Measurements from ENCODE around the gene DIAPH1. TPM values are rescaled to one million over a fixed set of nuclear protein-coding genes. Genes with fewer than 3 reads are reported as not detected.

The DIAPH1 gene
- total RNA-seq, 1 donor from 2014 or later, result 63.5 TPM

GRCh38 chr5:141657937-141658545 is 39.2 kb upstream of the DIAPH1 start:
- H3K4me1 Mint-ChIP-seq (ENCODE audit: low read depth), result no peaks in the 10 kb centered on the region

GRCh38 chr5:141657404-141657803 is 38.6 kb upstream of the DIAPH1 start:
- no peak for DNase-seq (ENCODE audit: low spot score, unreplicated experiment)
- TF ChIP-seq CTCF (IDR thresholded peaks at IDR 0.05; ENCODE audit: unreplicated experiment), result no peak
- H3K36me3 Mint-ChIP-seq (ENCODE audit: insufficient read depth), result no peaks in the 10 kb centered on the region
- H3K4me3 Mint-ChIP-seq (ENCODE audit: low read depth), result no peak overlapping the region
- H3K27me3 Mint-ChIP-seq, result peaks cover 8% of the 10 kb centered on the region
- H3K27ac Mint-ChIP-seq, result no peak overlapping the region
- no peaks in the 10 kb centered on the region for H3K4me1 Mint-ChIP-seq (ENCODE audit: low read depth)
- no peaks in the 10 kb centered on the region for H3K9me3 Mint-ChIP-seq (ENCODE audit: low read depth)

More at GRCh38 chr5:141657937-141658545, 39.2 kb upstream of the DIAPH1 start:
- no peak for TF ChIP-seq CTCF (IDR thresholded peaks at IDR 0.05; ENCODE audit: unreplicated experiment)
- Mint-ChIP-seq H3K9me3 (ENCODE audit: low read depth) (no peaks in the 10 kb centered on the region), H3K36me3 (ENCODE audit: insufficient read depth) (no peaks in the 10 kb centered on the region), H3K4me3 (ENCODE audit: low read depth) (no peak overlapping the region), H3K27ac (no peak overlapping the region), H3K27me3 (peaks cover 2% of the 10 kb centered on the region)
- DNase-seq (ENCODE audit: low spot score, unreplicated experiment), result no peak

GRCh38 chr5:141656396-141656795 is 37.6 kb upstream of the DIAPH1 start:
- Mint-ChIP-seq H3K4me1 (ENCODE audit: low read depth) (no peaks in the 10 kb centered on the region), H3K9me3 (ENCODE audit: low read depth) (no peaks in the 10 kb centered on the region), H3K27ac (no peak overlapping the region), H3K4me3 (ENCODE audit: low read depth) (no peak overlapping the region), H3K36me3 (ENCODE audit: insufficient read depth) (no peaks in the 10 kb centered on the region), H3K27me3 (peaks cover 14% of the 10 kb centered on the region)
- DNase-seq (ENCODE audit: low spot score, unreplicated experiment), result no peak
- no peak for TF ChIP-seq CTCF (IDR thresholded peaks at IDR 0.05; ENCODE audit: unreplicated experiment)

GRCh38 chr5:141655020-141655419 is 36.2 kb upstream of the DIAPH1 start:
- TF ChIP-seq CTCF (IDR thresholded peaks at IDR 0.05; ENCODE audit: unreplicated experiment), result no peak
- H3K4me1 Mint-ChIP-seq (ENCODE audit: low read depth), result peaks cover 2% of the 10 kb centered on the region
- no peak overlapping the region for H3K4me3 Mint-ChIP-seq (ENCODE audit: low read depth)
- no peak overlapping the region for H3K27ac Mint-ChIP-seq
- H3K36me3 Mint-ChIP-seq (ENCODE audit: insufficient read depth), result no peaks in the 10 kb centered on the region
- no peak for DNase-seq (ENCODE audit: low spot score, unreplicated experiment)
- H3K27me3 Mint-ChIP-seq, result peaks cover 14% of the 10 kb centered on the region
- H3K9me3 Mint-ChIP-seq (ENCODE audit: low read depth), result no peaks in the 10 kb centered on the region

GRCh38 chr5:141654298-141654697 is 35.5 kb upstream of the DIAPH1 start:
- peaks cover 14% of the 10 kb centered on the region for H3K27me3 Mint-ChIP-seq
- no peak for DNase-seq (ENCODE audit: low spot score, unreplicated experiment)
- no peak overlapping the region for H3K4me3 Mint-ChIP-seq (ENCODE audit: low read depth)
- H3K27ac Mint-ChIP-seq, result no peak overlapping the region
- no peaks in the 10 kb centered on the region for H3K9me3 Mint-ChIP-seq (ENCODE audit: low read depth)
- peaks cover 2% of the 10 kb centered on the region for H3K4me1 Mint-ChIP-seq (ENCODE audit: low read depth)
- no peaks in the 10 kb centered on the region for H3K36me3 Mint-ChIP-seq (ENCODE audit: insufficient read depth)
- no peak for TF ChIP-seq CTCF (IDR thresholded peaks at IDR 0.05; ENCODE audit: unreplicated experiment)
